ENCODE results near the gene RABGAP1.

GRCh38 chr9:123119566-123119965 lies 178.7 kb downstream of the RABGAP1 start:
- TF ChIP-seq EZH2 (IDR thresholded peaks at IDR 0.05; ENCODE audit: insufficient read depth, low read length) (no peak), CTCF (IDR thresholded peaks at IDR 0.05; ENCODE audit: insufficient read depth, low read depth, low read length) (no peak)

All from astrocyte (in vitro differentiated cells and primary cell).